Erythroblast (primary cell): ENCODE results near the gene LAMB2.

Experiments
- GATA1 ChIP-seq: IDR thresholded peaks from 2 replicates; pipeline ENCODE4 v1.6.1; 2011; ENCODE audit warnings: low read depth, mild to moderate bottlenecking, control low read depth, low read length, moderate library complexity
- POLR2A ChIP-seq: IDR thresholded peaks from 2 replicates; pipeline ENCODE4 v1.6.1; 2011; ENCODE audit warnings: mild to moderate bottlenecking, low read length

DNA sequence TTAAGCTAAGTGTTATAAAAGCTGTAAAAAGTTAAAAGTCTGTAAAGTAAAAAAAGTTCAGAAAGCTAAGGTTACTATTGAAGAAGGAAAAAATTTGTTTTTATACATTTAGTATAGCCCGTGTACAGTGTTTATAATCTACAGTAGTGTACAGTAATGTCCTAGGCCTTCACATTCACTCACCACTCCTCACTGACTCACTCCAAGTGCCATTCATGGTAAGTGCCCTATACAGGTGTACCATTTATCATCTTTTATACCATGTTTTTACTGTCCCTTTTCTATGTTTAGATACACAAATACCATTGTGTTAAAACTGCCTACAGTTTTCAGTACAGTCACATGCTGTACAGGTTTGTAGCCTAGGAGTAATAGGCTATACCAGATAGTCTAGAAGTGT lies 24.4 kb upstream of the LAMB2 start:
- no peak for TF ChIP-seq POLR2A
- TF ChIP-seq GATA1: no peak
